Upper lobe of right lung (tissue), 1 donor: ENCODE results near the gene HNRNPAB. TPM values are rescaled to one million over a fixed set of nuclear protein-coding genes. Genes with fewer than 3 reads are reported as not detected.

Experiments used
- ATAC-seq: fragments of 200-7000 bp; cut with Tn5 transposase; one replicate; pipeline ENCODE4 v1.9.1; 2020; ENCODE audit warnings: mild to moderate bottlenecking, moderate library complexity
- DNase-seq: peaks from one replicate; pipeline ENCODE4 v3.0.0-alpha.2; 2020
- H3K27ac ChIP-seq: fragments of 200-600 bp; one replicate; pipeline ENCODE4 v1.8.0; 2022
- H3K27me3 ChIP-seq: fragments of 200-600 bp; one replicate; pipeline ENCODE4 v1.8.0; 2022; ENCODE audit warnings: mild to moderate bottlenecking
- H3K36me3 ChIP-seq: fragments of 200-600 bp; one replicate; pipeline ENCODE4 v1.8.0; 2022
- H3K4me1 ChIP-seq: fragments of 200-600 bp; one replicate; pipeline ENCODE4 v1.8.0; 2022
- H3K4me3 ChIP-seq: fragments of 200-600 bp; one replicate; pipeline ENCODE4 v1.8.0; 2022; ENCODE audit warnings: mild to moderate bottlenecking
- H3K9me3 ChIP-seq: fragments of 200-600 bp; one replicate; pipeline ENCODE4 v1.8.0; 2022
- intact Hi-C: fragments of 100-400 bp; cut with DNase I; formaldehyde crosslinking; loops from one replicate; pipeline ENCODE4 v1.11.0; 2022
- total RNA-seq: library from RNA; stranded (reverse); fragmentation: NEBNext Ultra II Directional; extraction: Animal tissue kit (Norgen Biotek cat#: 25700); gene quantifications from one replicate; pipeline ENCODE4 v1.2.1, GENCODE V29; 2021
- TF ChIP-seq, protein P1 (sequence below): fragments of 200-600 bp; IDR thresholded peaks from one replicate; pipeline ENCODE4 v1.8.0; 2022; ENCODE audit warnings: antibody characterized with exemption
- donor health status: DM: no; HTN: yes; CAD: no; lungs with severe emphysema.

Gene HNRNPAB
- total RNA-seq, 1 donor from 2014 or later, result 116 TPM

DNA sequence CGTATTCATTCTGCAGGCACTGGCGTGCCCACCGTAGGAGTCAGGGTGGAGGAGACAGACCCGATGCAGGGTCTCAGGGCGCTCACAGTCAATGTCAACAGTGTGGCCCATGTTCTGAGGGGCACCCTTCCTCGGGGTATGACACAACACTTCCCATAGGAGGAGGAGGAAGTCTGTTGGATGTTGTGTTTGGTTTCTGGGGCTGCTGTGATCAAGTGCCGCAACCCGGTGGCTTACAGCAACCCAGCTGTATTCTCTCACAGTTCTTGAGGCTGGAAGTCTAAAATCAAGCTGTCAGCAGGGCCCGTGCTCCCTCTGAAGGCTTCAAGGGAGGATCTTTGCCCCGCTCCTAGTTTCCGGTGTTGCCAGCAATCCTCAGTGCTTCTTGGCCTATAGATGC is 5.6 kb upstream of the HNRNPAB start:
- TF ChIP-seq, protein P1, sequence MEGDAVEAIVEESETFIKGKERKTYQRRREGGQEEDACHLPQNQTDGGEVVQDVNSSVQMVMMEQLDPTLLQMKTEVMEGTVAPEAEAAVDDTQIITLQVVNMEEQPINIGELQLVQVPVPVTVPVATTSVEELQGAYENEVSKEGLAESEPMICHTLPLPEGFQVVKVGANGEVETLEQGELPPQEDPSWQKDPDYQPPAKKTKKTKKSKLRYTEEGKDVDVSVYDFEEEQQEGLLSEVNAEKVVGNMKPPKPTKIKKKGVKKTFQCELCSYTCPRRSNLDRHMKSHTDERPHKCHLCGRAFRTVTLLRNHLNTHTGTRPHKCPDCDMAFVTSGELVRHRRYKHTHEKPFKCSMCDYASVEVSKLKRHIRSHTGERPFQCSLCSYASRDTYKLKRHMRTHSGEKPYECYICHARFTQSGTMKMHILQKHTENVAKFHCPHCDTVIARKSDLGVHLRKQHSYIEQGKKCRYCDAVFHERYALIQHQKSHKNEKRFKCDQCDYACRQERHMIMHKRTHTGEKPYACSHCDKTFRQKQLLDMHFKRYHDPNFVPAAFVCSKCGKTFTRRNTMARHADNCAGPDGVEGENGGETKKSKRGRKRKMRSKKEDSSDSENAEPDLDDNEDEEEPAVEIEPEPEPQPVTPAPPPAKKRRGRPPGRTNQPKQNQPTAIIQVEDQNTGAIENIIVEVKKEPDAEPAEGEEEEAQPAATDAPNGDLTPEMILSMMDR, result no peak
- Histone ChIP-seq H3K36me3 (no peaks in the 10 kb centered on the region), H3K4me3 (no peak overlapping the region), H3K27me3 (peaks cover 6% of the 10 kb centered on the region), H3K4me1 (peaks cover 3% of the 10 kb centered on the region), H3K9me3 (no peaks in the 10 kb centered on the region), H3K27ac (no peak overlapping the region)
- DNase-seq, result no peak
- intact Hi-C loops, result no loop called here
- no peak for ATAC-seq

DNA sequence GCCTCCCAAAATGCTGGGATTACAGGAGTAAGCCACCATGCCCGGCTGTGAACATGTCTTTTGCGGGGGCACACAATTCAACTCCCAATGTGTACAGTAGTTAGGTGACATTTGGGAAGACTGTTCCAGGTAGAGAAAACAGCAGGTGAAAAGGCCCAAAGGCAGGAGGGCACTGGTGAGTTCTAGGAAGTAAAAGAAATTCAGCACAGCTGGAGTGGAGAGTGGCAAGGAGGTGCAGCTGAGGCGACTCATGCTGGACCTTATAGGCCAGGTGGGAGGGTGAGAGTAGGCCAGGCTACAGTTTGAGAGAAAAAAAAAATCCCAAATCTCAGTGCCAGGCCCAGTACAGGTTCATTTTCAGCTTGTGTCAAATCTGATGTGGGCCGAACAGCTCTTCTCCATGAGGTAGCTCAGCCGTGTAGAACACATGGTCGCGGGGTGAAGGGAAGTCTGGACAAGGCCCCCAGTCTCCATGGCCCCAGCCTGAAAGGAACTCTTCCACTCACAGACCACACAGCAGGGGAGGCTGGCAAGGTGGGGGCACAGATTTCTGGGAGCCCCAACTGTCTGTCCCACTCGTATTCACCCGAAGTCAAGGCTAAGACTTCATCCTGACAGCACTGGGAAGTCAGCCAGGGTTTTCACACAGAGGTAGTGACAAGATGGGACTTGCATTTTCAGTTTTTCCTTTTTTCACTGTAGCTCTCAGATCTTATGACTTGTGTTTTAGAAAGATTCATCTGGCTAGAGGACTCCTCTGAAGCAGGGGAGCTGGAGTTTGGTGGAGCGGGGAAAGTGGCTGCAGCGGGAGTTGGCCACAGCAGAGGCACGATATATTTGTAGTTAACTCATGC is 4.5 kb upstream of the HNRNPAB start:
- intact Hi-C loops, result no loop called here
- TF ChIP-seq, protein P1, result no peak
- no peaks in the 10 kb centered on the region for H3K27me3 ChIP-seq
- ATAC-seq, result no peak
- H3K4me3 ChIP-seq, result no peak overlapping the region
- no peaks in the 10 kb centered on the region for H3K9me3 ChIP-seq
- DNase-seq, result no peak
- no peak overlapping the region for H3K27ac ChIP-seq
- H3K36me3 ChIP-seq, result no peaks in the 10 kb centered on the region
- H3K4me1 ChIP-seq, result peaks cover 4% of the 10 kb centered on the region

DNA sequence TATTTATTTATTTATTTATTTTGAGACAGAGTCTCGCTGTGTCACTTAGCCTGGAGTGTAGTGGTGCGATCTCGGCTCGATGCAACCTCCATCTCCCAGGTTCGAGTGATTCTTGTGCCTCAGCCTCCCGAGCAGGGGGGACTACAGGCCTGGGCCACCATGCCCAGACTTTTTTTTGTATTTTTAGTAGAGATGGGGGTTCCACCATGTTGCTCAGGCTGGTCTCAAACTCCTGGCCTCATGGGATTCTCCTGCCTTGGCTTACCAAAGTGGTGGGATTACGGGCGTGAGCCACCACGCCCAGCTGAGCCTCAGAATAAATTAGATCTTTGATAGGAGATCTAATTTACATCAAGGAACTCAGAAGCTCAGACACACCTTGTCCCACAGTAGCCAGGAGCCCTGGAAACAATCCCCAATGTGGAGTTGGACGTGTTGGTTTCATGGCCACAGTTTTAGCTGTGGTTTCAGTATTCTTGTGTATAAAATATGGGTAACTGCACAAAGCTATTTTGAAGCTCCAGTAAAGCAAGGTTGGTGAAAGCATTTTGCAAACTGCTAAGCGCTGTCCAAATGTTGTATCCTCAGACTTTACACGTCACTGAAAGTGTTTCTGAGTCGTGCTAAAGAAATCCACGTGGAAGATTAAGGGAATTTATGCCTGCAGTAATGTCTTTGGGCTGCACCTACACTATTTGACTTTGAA is 3.0 kb upstream of the HNRNPAB start:
- Histone ChIP-seq H3K27me3 (no peaks in the 10 kb centered on the region), H3K4me1 (peaks cover 12% of the 10 kb centered on the region), H3K9me3 (no peaks in the 10 kb centered on the region), H3K36me3 (peaks cover 4% of the 10 kb centered on the region), H3K4me3 (no peak overlapping the region), H3K27ac (no peak overlapping the region)
- TF ChIP-seq, protein P1, result no peak
- no peak for ATAC-seq
- no peak for DNase-seq
- intact Hi-C loops, result no loop called here

DNA sequence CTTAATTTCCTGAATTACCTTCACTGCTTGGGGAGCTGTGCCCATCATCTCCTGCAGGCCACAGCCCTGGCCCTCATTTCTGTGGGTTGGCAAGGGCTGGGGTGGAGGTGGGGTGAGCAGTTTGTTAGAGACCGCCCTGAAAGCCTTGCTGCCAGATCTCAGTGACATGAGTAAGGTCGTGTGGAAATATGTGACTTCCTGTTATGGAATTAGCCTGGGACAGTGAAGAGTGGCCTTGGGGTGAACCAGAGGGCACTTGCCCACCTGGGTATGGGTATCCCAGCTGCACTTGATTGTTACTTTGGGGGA is 2.5 kb upstream of the HNRNPAB start:
- Histone ChIP-seq H3K4me1 (peaks cover 18% of the 10 kb centered on the region), H3K36me3 (peaks cover 9% of the 10 kb centered on the region), H3K27me3 (no peaks in the 10 kb centered on the region), H3K27ac (no peak overlapping the region), H3K4me3 (no peak overlapping the region), H3K9me3 (no peaks in the 10 kb centered on the region)
- intact Hi-C loops, result no loop called here
- ATAC-seq, result no peak
- TF ChIP-seq, protein P1, result no peak
- no peak for DNase-seq

DNA sequence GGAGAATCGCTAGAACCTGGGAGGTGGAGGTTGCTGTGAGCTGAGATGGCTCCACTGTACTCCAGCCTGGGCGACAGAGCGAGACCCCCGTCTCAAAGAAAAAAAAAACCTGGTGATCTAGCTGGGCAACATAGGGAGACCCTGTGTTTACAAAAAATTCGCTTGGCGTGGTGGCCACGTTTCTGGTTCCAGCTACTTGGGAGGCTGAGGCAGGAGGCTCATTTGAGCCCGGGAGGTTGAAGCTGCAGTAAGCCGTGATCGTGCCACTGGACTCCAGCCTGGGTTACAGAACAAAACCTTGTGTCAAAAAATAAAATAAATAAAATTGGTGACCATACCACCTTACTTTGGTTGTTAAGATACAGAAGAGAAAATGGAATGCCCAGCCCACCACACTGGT is 1.8 kb upstream of the HNRNPAB start:
- no peak overlapping the region for H3K27ac ChIP-seq
- no peaks in the 10 kb centered on the region for H3K9me3 ChIP-seq
- TF ChIP-seq, protein P1, result no peak
- ATAC-seq, result no peak
- no peak overlapping the region for H3K4me3 ChIP-seq
- H3K36me3 ChIP-seq, result peaks cover 15% of the 10 kb centered on the region
- DNase-seq, result no peak
- intact Hi-C loops, result no loop called here
- no peaks in the 10 kb centered on the region for H3K27me3 ChIP-seq
- H3K4me1 ChIP-seq, result peaks cover 24% of the 10 kb centered on the region
